ENCODE data around the gene BPGM.

- TF ChIP-seq CTCF (IDR thresholded peaks at IDR 0.05) (no peak), POLR2AphosphoS5 (IDR thresholded peaks at IDR 0.05) (no peak), POLR2A (IDR thresholded peaks at IDR 0.05) (no peak)
These were observed 13.7 kb downstream of the BPGM start for GRCh38 chr7:134660242-134660785.
